ENCODE measurements around the gene PHACTR4. TPM values are rescaled to one million over a fixed set of nuclear protein-coding genes. Genes with fewer than 3 reads are reported as not detected.

PHACTR4 gene
- polyA plus RNA-seq, 1 donor (not counting 4 experiments of a cell fraction or from before 2014, with no cell fraction given) = 12.2 TPM

DNA sequence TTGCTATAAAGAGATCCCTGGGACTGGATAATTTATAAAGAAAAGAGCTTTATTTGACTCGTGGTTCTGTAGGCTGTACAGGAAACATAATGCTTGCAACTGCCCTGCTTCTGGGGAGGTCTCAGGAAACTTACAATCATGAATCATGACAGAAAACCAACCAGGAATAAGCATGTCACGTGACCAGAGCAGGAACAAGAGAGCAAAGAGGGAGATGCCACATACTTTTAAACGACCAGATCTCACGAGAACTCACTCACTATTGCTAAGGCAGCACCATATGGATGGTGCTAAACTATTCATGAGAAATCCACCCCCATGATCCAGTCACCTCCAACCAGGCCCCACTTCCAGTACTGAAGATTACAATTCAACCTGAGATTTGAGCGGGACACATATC is 86.5 kb downstream of the PHACTR4 start:
- no peak for DNase-seq (ENCODE audit: low read depth, low spot score)

DNA sequence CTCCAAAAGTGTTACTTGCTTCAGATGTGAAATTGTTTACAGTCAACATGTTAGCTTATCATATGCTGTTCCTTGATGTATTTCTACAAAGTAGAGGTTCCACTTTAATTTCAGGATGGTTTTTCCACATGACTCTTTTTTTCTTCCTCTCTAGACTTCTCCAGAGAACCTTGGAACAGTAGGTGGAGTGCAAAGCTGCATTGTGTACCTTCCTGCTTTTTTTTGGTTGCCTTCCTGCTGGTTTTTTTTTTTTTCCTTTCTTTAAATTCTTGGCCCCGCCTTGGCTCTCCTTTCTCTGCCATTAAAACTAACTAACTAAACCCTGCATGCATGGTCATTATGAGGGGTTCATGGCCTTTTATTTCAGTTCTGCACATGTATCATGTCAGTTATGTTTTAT is 88.1 kb downstream of the PHACTR4 start:
- TF ChIP-seq, protein P1, sequence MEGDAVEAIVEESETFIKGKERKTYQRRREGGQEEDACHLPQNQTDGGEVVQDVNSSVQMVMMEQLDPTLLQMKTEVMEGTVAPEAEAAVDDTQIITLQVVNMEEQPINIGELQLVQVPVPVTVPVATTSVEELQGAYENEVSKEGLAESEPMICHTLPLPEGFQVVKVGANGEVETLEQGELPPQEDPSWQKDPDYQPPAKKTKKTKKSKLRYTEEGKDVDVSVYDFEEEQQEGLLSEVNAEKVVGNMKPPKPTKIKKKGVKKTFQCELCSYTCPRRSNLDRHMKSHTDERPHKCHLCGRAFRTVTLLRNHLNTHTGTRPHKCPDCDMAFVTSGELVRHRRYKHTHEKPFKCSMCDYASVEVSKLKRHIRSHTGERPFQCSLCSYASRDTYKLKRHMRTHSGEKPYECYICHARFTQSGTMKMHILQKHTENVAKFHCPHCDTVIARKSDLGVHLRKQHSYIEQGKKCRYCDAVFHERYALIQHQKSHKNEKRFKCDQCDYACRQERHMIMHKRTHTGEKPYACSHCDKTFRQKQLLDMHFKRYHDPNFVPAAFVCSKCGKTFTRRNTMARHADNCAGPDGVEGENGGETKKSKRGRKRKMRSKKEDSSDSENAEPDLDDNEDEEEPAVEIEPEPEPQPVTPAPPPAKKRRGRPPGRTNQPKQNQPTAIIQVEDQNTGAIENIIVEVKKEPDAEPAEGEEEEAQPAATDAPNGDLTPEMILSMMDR (optimal IDR thresholded peaks at IDR 0.05 in 1 of 3, IDR thresholded peaks at IDR 0.05 in 1 of 3, conservative IDR thresholded peaks at IDR 0.05 in 1 of 3; ENCODE audit: extremely low read depth in 1 of 3, insufficient read depth in 2 of 3, low read length in 3 of 3) = no peak
- TF ChIP-seq EZH2 (IDR thresholded peaks at IDR 0.05; ENCODE audit: low read length) = no peak
- no peaks in the 10 kb centered on the region for H4K20me1 ChIP-seq (ENCODE audit: control insufficient read depth, extremely low read depth, insufficient read depth, low read length)
- H3K4me1 ChIP-seq (ENCODE audit: control insufficient read depth, extremely low read depth, insufficient read depth, low read length) = peaks cover 6% of the 10 kb centered on the region
- H3K4me2 ChIP-seq (ENCODE audit: control insufficient read depth, extremely low read depth, insufficient read depth, low read depth, low read length) = no peak overlapping the region
- H3K36me3 ChIP-seq (ENCODE audit: control insufficient read depth in 2 of 2, extremely low read depth in 1 of 2, insufficient read depth in 2 of 2, low read length in 2 of 2) = peaks cover 2% of the 10 kb centered on the region in 2 experiments
- DNase-seq (ENCODE audit: low read depth, low spot score) = no peak
- H3K9me3 ChIP-seq (ENCODE audit: control insufficient read depth, low read depth, low read length) = no peaks in the 10 kb centered on the region
- dilution Hi-C loops (cut with MboI; ENCODE audit: extremely low pct_ligation_motif_present, low sequenced_read_pairs) = no loop called here
- no peaks in the 10 kb centered on the region for H3K27me3 ChIP-seq (ENCODE audit: control insufficient read depth, extremely low read depth, insufficient read depth, low read length)
- H3K79me2 ChIP-seq (ENCODE audit: control insufficient read depth, insufficient read depth, low read length) = no peaks in the 10 kb centered on the region
- H2AFZ ChIP-seq (ENCODE audit: control insufficient read depth, low read length) = no peak overlapping the region
- no peak for FAIRE-seq
- no peak overlapping the region for H3K4me3 ChIP-seq (ENCODE audit: control insufficient read depth in 2 of 3, extremely low read depth in 1 of 3, insufficient read depth in 2 of 3, low read depth in 1 of 3, low read length in 3 of 3)
- no peaks in the 10 kb centered on the region for H3K9me1 ChIP-seq (ENCODE audit: control insufficient read depth, extremely low read depth, insufficient read depth, low read length)
- no peak overlapping the region for H3K9ac ChIP-seq (ENCODE audit: control insufficient read depth, extremely low read depth, insufficient read depth, low read length)
- H3K27ac ChIP-seq (ENCODE audit: control insufficient read depth, insufficient read depth, low read length) = no peak overlapping the region

More for the DNA sequence above, 86.5 kb downstream of the PHACTR4 start:
- Histone ChIP-seq H3K27me3 (ENCODE audit: control insufficient read depth, extremely low read depth, insufficient read depth, low read length) (no peaks in the 10 kb centered on the region), H4K20me1 (ENCODE audit: control insufficient read depth, extremely low read depth, insufficient read depth, low read length) (no peaks in the 10 kb centered on the region), H3K9me1 (ENCODE audit: control insufficient read depth, extremely low read depth, insufficient read depth, low read length) (no peaks in the 10 kb centered on the region), H3K4me1 (ENCODE audit: control insufficient read depth, extremely low read depth, insufficient read depth, low read length) (peaks cover 6% of the 10 kb centered on the region), H3K4me3 (ENCODE audit: control insufficient read depth in 2 of 3, extremely low read depth in 1 of 3, insufficient read depth in 2 of 3, low read depth in 1 of 3, low read length in 3 of 3) (no peak overlapping the region), H3K36me3 (ENCODE audit: control insufficient read depth in 2 of 2, extremely low read depth in 1 of 2, insufficient read depth in 2 of 2, low read length in 2 of 2) (peaks cover 0 to 2% of the 10 kb centered on the region in 2 experiments), H3K27ac (ENCODE audit: control insufficient read depth, insufficient read depth, low read length) (no peak overlapping the region), H2AFZ (ENCODE audit: control insufficient read depth, low read length) (no peak overlapping the region), H3K4me2 (ENCODE audit: control insufficient read depth, extremely low read depth, insufficient read depth, low read depth, low read length) (no peak overlapping the region), H3K9ac (ENCODE audit: control insufficient read depth, extremely low read depth, insufficient read depth, low read length) (no peak overlapping the region), H3K79me2 (ENCODE audit: control insufficient read depth, insufficient read depth, low read length) (no peaks in the 10 kb centered on the region), H3K9me3 (ENCODE audit: control insufficient read depth, low read depth, low read length) (no peaks in the 10 kb centered on the region)
- FAIRE-seq = no peak
- dilution Hi-C loops (cut with MboI; ENCODE audit: extremely low pct_ligation_motif_present, low sequenced_read_pairs) = no loop called here
- TF ChIP-seq EZH2 (IDR thresholded peaks at IDR 0.05; ENCODE audit: low read length) = no peak
- TF ChIP-seq, protein P1 (optimal IDR thresholded peaks at IDR 0.05 in 1 of 3, IDR thresholded peaks at IDR 0.05 in 1 of 3, conservative IDR thresholded peaks at IDR 0.05 in 1 of 3; ENCODE audit: extremely low read depth in 1 of 3, insufficient read depth in 2 of 3, low read length in 3 of 3) = no peak

Measured in keratinocyte (primary cell).